Measurements from ENCODE around the gene EML3.
"Not testable (repeated sequence)": the region's sequence is repeated elsewhere in the genome, so short reads cannot be mapped to it uniquely, and the experiment has no call there.

EML3 gene

GRCh38 chr11:62599069-62599696 lies 13.4 kb downstream of the EML3 start:
- DNase-seq = peak; percentile 89

GRCh38 chr11:62595124-62595523 lies 17.5 kb downstream of the EML3 start:
- no peak for DNase-seq

- DNase-seq = peak; percentile 73
Measured at GRCh38 chr11:62593434-62594044, 19.0 kb downstream of the EML3 start.

- no peak for DNase-seq
Measured at GRCh38 chr11:62592989-62593421, 19.6 kb downstream of the EML3 start.

GRCh38 chr11:62592146-62592815 lies 20.3 kb downstream of the EML3 start:
- no peak for DNase-seq

GRCh38 chr11:62591448-62592145 lies 21.0 kb downstream of the EML3 start, which contains the start of gene TUT1:
TSS of gene TUT1 (minus strand) at chr11:62591523. CDS start at chr11:62591485, 38 bp downstream.
- peak; percentile 88 for DNase-seq

GRCh38 chr11:62588966-62589637 lies 23.5 kb downstream of the EML3 start:
- DNase-seq = no peak

- not testable (repeated sequence) for DNase-seq
Measured at GRCh38 chr11:62585356-62585755, 27.2 kb downstream of the EML3 start.

- DNase-seq = not testable (repeated sequence)
Measured at GRCh38 chr11:62581735-62582134, 30.8 kb downstream of the EML3 start.

- no peak for DNase-seq
Measured at GRCh38 chr11:62580959-62581715, 31.4 kb downstream of the EML3 start.

GRCh38 chr11:62579252-62579651 lies 33.3 kb downstream of the EML3 start:
- DNase-seq = no peak

- no peak for DNase-seq
Measured at GRCh38 chr11:62578541-62578940, 34.0 kb downstream of the EML3 start.

GRCh38 chr11:62577046-62577714 lies 35.4 kb downstream of the EML3 start:
- no peak for DNase-seq

GRCh38 chr11:62575837-62576236 lies 36.7 kb downstream of the EML3 start:
- DNase-seq = no peak

- DNase-seq = no peak
Measured at GRCh38 chr11:62575156-62575555, 37.4 kb downstream of the EML3 start.

GRCh38 chr11:62574363-62575071 lies 38.1 kb downstream of the EML3 start:
- DNase-seq = no peak

- DNase-seq = peak; percentile 93
Measured at GRCh38 chr11:62573592-62574362, 38.8 kb downstream of the EML3 start, which contains the start of gene EEF1G. TSS of gene EEF1G (minus strand) at chr11:62573891. CDS start at chr11:62573842, 49 bp downstream.

GRCh38 chr11:62573006-62573591 lies 39.5 kb downstream of the EML3 start:
- no peak for DNase-seq

- no peak for DNase-seq
Measured at GRCh38 chr11:62572431-62572830, 40.1 kb downstream of the EML3 start.
